ENCODE results near the gene SORBS1.

DNA sequence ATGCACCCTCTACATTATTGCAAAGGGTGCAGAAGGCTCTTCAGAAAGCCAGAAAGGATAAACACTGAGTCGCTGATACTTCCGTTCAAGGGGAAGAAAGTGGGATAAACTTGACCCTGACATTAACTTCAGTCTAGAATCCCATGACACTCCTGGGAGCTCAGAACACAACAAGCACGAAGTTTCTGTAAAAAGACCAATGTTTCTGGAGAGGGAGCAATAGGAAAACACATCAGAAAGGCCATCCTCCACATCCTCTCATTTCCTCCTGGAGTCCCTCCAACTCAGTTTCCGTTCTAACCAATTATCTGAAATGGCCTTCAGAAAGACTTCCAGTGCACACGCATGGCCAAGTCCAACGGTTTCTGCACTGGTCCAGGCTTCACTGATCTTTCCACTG, 113.5 kb downstream of the SORBS1 start:
- TF ChIP-seq, protein P1, sequence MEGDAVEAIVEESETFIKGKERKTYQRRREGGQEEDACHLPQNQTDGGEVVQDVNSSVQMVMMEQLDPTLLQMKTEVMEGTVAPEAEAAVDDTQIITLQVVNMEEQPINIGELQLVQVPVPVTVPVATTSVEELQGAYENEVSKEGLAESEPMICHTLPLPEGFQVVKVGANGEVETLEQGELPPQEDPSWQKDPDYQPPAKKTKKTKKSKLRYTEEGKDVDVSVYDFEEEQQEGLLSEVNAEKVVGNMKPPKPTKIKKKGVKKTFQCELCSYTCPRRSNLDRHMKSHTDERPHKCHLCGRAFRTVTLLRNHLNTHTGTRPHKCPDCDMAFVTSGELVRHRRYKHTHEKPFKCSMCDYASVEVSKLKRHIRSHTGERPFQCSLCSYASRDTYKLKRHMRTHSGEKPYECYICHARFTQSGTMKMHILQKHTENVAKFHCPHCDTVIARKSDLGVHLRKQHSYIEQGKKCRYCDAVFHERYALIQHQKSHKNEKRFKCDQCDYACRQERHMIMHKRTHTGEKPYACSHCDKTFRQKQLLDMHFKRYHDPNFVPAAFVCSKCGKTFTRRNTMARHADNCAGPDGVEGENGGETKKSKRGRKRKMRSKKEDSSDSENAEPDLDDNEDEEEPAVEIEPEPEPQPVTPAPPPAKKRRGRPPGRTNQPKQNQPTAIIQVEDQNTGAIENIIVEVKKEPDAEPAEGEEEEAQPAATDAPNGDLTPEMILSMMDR (IDR thresholded peaks at IDR 0.05; ENCODE audit: insufficient read depth, low read depth, low read length): no peak
- TF ChIP-seq EZH2 (IDR thresholded peaks at IDR 0.05; ENCODE audit: insufficient read depth, low read length): no peak

All from astrocyte (in vitro differentiated cells and primary cell).